Body of pancreas (tissue), 4 donors: ENCODE measurements around the gene PLPPR1.

Source experiments
- CTCF ChIP-seq, 7 experiments: fragments of 450-650 bp in 4 of 7; fragments of 200-600 bp in 3 of 7; sonication (generic) in 3 of 7; IDR thresholded peaks; one replicate each; pipeline ENCODE4 v1.5.1; 2016 to 2019; ENCODE audit warnings: antibody characterized with exemption in 7 of 7
- POLR2A ChIP-seq, 3 donors: fragments of 450-650 bp; IDR thresholded peaks; one replicate each; pipeline ENCODE4 v1.6.1; 2016; ENCODE audit warnings: antibody characterized with exemption in 3 of 3, mild to moderate bottlenecking in 2 of 3

GRCh38 chr9:101323129-101323528 lies 294.6 kb downstream of the PLPPR1 start:
- TF ChIP-seq CTCF (IDR thresholded peaks at IDR 0.05) (no peak), POLR2A (IDR thresholded peaks at IDR 0.05) (no peak)
